Activated T-cell treated with anti-CD3 and anti-CD28 coated beads, Interleukin-2, amount 50 U/mL, for 1 hour (primary cell): ENCODE measurements around the gene PISD.
"Not testable (repeated sequence)": the region's sequence is repeated elsewhere in the genome, so short reads cannot be mapped to it uniquely, and the experiment has no call there.

ENCODE experiments used
- DNase-seq: peaks from one replicate; pipeline ENCODE4 v3.0.0-alpha.2; 2020

PISD gene

DNA sequence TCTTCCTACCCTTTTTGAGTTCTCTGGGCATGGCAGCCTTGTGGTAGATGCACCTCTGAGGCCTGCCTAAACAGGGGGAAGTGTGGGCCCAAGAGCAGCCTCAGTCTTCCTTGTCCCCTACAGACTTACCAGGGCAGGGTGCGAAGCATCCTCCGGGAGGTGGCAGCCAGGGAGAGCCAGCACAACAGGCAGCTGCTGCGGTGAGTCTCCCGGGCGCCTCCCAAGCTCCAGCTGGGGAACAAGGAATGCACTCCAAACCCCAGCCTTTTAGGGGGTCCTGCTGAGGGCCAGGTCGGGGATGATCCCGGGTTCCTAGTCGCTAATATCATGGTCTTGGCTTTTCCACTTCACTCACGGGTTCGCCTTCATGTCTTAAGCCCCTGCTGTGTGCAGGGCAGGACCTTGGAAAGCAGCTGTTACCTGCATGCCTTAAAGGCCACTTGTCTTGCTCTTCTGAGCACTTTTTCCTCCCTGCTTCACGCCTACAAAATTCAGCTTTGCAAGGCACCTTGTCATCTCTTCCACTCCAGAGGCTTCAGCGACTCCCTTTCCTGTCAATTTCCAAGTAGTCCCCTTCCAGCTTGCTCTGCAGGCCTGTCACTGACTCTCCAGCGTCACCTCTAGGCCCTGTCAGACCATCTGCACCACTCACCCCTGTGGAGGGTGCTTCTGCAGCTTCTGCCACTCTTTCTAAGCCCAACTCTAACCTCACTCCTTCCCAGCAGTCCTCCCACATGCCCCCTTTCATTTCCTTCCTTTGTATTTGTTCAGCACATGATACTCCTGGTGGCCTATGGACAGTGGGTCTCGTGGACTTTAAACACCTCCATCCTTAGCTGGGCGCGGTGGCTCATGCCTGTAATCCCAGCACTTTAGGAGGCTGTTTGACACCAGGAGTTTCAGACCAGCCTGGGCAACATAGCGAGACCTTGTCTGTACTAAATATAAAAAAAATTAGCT, 57.0 kb downstream of the PISD start:
- DNase-seq: no peak

- DNase-seq: no peak
Measured at GRCh38 chr22:31604137-31604705, 57.8 kb downstream of the PISD start.

- no peak for DNase-seq
Measured at GRCh38 chr22:31603574-31603973, 58.4 kb downstream of the PISD start.

DNA sequence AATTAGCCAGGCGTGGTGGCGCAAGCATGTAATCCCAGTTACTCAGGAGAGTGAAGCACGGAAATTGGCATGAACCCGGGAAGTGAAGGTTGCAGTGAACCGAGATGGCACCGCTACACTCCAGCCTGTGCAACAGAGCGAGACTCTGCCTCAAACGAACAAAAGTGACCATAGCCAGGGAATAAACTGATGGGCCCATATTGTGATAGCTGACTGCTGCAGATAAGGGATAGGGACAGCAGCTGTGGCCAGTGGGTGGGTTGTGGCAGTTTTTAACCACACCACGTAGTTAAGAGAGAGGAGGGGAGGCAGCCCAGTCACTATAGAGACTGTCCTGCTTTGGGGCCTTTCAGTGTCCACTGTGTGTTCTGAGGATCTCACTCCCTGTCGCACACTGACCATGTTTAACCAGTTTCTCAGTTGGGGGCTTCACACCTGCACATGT, 58.9 kb downstream of the PISD start:
- no peak for DNase-seq

- no peak for DNase-seq
Measured at GRCh38 chr22:31602259-31602952, 59.6 kb downstream of the PISD start.

DNA sequence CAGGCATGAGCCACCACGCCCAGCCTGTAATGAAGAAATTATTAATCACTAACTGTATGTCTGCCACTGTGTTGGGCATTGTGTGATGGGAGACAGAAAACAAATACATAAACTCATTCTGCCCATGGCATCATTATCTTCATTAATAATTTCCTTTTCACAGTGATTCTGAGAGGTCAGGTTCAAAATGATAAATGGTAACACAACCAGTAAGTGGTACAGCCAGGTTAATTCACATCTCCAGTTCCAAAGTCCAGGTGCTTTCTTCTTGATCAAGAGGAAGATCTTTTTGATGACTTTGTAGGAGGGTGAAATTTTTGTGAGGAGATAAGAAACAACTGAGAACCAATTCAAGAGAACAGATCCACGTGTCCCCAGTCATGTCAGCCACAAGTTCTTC, 66.7 kb downstream of the PISD start:
- no peak for DNase-seq

DNA sequence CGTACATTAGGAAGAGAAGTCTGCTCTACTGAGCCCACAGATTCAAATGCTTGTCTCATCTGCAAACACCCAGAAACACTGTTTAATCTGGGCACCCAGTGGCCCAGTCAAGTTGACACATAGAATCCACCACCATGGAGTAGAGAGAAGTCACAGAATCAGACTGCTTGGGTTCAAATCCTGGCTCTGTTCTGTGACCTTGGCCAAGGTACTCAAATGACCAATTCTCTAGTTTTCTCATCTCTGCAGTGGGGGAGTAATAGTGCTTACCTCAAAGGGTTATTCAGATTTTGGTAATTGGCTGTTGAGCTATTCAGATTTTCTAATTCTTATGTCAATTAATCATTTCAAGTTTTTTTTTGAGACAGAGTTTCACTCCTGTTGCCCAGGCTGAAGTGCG, 71.9 kb downstream of the PISD start:
- DNase-seq: not testable (repeated sequence)

DNA sequence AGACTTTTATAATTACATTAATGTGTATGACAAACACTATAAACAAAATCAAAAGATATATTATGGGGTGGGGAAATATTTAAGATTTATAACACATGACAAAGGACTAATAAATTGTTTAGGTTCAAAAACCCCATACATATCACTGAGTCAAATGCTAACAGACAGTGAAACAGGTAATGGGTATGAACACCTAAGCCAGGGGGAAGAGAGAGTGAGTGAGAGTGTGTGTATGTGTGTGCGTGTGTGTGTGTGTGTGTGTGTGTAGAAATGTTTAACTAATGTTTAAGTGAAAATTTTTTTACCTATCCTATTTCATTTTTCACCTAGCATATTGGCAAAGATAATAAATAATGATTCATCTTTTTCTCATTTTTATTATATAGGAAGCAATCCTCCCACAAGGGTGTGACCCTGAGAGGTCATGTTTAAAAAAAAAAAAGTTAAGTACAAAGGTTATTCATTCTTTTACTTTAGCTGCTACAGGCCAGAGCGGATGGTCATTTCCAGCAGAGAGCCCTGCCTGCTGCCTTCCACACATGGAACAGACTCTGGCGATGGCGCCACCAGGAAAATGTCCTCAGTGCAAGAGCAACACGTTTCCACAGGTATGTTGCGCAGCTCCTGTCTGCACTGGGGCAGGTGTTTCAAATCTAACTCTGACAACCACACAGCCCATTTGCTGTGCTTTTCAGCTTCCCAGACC, 72.9 kb downstream of the PISD start:
- DNase-seq: no peak

DNA sequence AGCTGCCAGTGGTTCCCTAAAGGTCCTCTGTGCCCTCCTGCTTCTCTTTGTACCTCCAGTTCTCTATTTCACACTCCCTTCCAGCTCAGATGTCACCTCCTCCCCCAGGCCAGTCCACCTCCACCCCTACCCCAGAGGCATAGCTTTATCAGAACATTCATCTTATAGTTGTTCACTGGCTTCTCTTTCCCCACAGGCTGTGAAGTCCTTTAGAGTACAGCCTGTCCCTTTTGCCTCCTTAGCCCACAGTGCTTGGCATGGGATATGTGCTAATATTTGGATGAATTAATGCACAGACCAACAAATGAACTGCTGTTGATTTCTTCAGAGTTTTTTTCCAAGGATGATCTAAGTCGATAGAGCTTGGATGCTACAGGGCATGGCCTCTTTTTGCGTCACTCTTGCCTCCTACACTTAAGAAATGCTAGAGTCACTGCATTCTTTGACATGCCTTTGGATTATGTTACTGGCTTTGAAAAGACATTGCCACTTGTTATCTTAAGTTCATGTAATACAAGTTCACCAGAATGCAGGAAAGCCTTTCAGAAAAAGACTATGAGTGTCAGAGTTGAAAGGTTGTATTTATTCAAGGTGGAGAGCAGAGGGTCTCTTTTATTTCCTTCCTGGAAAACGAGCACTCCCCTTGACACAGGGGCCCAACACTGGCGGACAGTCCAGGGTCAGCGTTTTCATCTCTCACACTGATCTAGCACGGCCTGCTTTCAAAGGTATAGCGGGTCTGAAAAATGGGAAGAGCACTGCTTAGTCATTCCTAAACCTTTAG, 75.7 kb downstream of the PISD start:
- DNase-seq: no peak

GRCh38 chr22:31585161-31585859, 76.7 kb downstream of the PISD start:
- DNase-seq: no peak

GRCh38 chr22:31584804-31585160, 77.2 kb downstream of the PISD start:
- no peak for DNase-seq

- no peak for DNase-seq
Measured at GRCh38 chr22:31583861-31584485, 78.0 kb downstream of the PISD start.

GRCh38 chr22:31579835-31580242, 82.2 kb downstream of the PISD start:
- DNase-seq: no peak

DNA sequence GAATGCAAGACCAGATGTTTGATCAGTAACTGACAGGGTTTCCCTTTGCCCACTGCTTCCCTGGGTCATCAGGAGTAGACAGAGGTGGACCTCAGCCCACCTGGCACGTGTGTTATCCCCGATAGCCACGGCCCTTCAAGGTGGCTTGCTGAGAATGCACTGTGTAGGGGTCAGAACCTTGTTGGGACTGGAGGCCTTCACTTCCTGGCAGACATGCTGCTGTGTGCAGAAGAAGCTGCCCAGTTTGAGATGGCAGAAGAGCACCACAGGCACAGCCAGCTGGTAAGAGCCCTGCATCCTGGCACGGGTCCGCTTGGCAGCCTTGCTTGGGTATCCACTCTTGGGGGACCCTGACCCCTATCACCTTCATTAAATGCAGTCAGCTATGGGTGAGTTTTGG, 83.8 kb downstream of the PISD start:
- DNase-seq: no peak

DNA sequence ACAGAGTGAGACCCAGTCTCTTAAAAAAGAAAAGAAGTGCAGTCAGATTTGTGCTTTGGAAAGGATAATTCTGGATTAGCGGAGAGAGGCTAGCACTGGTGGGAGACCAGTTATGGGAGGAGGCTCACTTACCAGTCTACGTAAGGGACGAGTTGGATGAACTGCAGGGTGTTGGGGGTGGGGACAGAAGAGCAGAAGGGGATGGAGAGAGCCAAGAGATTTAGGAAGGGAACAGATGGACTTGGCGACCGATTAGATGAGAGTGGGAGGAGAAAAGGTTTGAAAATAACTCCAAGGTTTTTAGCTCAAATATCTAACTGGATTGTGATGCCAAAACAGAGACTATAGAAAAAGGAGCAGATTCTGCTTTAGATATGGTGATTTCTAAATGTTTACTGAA, 84.3 kb downstream of the PISD start:
- DNase-seq: no peak

DNA sequence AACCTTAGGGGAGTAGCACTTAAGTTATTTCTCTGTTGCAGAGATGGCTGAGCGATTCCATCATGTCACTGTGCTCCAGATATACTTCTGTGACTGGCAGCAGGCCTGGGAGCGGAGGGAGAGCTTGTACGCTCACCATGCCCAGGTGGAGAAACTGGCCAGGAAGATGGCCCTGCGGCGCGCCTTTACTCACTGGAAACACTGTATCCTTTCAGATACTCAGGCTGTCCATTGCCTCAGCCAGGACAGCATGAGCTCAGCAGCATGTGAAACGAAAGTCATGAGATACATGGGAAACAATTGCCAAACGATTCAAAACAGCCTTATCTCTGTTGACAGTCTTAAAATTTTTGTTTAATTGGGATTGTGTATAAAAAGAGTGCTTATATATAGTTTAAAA, 86.8 kb downstream of the PISD start:
- no peak for DNase-seq

DNA sequence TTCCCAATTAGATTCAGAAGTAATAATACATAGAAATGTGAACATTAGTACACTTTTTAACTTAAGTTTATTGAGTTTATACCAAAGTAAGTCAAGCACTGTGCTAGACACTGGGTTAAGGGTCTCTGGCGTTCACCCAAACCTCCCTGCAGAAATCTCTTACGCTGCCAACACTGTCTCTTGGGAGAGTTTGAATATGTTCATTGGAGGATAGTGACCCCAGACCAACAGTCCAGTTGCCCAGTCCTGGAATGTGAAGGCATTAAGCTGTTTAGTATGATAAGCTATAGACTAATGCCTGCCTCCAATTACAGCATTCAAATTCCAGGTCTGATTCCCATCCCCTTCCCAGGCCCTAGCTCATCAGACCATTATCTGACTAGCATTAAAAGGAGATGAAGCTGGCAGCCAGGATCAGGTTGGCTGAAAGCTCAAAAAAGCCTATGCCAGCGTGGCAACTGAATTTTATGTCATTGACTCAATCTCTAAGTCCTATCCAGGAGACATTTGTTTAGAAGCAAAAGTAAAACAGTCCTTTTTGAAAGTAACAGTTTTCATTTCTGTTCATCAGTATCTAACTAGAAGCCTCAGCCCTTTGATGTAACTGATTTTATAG, 87.9 kb downstream of the PISD start:
- no peak for DNase-seq

- no peak for DNase-seq
Measured at GRCh38 chr22:31572939-31573338, 89.1 kb downstream of the PISD start.

GRCh38 chr22:31569126-31569525, 92.9 kb downstream of the PISD start:
- DNase-seq: no peak
